C1 segment of cervical spinal cord (tissue), 14 donors: Measurements from ENCODE around the gene TCAIM.
A peak's percentile ranks its signal among the peaks of the same experiment; 100 is the strongest.
"Not testable (repeated sequence)": the region's sequence is repeated elsewhere in the genome, so short reads cannot be mapped to it uniquely, and the experiment has no call there.

ENCODE experiments used
- DNase-seq, 14 donors: peaks; one replicate each; lab custom pipeline; 2025; lab: John Stamatoyannopoulos, UW

Gene TCAIM

DNA sequence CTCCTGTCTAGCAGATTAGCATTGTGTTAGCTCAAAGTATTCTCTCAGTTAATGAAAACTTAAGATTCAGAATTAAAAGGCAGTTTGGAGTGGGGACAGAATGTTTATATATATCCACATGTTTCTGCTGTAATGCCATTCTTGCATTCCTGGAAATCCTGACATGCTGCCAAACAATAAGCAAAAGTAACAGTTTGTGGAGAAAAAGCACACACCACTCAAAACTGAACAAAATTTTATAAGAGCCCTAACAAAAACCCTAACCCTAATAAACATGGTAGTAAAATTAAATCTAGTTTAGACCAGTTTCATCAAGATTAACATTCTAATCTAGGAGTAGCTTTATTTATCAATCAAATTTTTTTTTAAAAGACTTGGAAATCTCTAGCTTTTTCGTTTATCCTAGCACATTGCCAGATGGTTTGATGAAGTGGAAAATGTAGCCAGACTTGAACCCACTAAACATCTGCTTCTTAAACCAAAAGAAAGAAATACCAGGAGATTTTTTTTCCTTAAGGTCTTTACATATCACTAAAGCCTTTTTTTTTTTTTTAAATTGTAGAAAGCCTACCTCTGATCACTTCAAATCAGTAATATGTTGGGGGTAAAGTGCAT is 3.7 kb downstream of the TCAIM start:
- no peak for DNase-seq

DNA sequence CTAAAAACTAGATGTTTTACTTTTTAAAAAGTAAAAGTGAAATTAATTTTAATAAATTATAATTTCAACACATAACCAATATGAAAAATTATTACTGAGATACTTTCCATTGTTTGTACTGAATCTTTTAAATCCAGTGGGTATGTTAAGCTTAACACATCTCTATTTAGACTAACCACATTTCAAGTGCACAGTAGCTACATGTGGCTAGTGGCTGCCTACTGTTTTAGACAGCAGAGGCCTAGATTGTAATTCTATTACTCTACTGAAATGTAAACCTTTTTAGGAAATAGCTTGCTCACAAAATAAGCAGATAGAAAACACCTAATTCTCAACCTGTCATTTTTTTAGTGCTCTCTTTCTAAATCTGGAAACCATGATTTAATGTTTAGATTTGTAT is 4.9 kb downstream of the TCAIM start:
- no peak for DNase-seq

DNA sequence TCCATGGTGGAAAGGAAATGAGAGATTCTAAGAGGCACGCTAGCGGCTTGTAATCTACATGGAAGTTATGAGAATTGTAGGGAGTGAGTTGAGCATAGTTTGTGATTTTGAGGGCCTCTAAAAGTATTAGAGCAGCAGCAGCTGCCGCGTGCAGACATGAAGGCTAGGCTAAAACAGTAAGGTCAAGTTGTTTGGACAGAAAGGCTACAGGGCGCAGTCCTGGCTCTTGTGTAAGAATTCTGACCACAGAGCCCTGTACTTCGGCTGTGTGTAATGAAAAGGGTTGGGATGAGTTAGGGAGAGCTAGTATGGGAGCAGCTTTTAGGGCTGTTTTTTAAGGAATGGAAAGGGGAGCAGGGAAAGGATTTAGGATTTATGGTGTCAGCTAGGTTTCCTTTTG is 8.0 kb downstream of the TCAIM start:
- not testable (repeated sequence) for DNase-seq

- DNase-seq: no peak
Measured at GRCh38 chr3:44348993-44349392, 10.4 kb downstream of the TCAIM start.

- DNase-seq: no peak
Measured at GRCh38 chr3:44353355-44353924, 14.9 kb downstream of the TCAIM start.

DNA sequence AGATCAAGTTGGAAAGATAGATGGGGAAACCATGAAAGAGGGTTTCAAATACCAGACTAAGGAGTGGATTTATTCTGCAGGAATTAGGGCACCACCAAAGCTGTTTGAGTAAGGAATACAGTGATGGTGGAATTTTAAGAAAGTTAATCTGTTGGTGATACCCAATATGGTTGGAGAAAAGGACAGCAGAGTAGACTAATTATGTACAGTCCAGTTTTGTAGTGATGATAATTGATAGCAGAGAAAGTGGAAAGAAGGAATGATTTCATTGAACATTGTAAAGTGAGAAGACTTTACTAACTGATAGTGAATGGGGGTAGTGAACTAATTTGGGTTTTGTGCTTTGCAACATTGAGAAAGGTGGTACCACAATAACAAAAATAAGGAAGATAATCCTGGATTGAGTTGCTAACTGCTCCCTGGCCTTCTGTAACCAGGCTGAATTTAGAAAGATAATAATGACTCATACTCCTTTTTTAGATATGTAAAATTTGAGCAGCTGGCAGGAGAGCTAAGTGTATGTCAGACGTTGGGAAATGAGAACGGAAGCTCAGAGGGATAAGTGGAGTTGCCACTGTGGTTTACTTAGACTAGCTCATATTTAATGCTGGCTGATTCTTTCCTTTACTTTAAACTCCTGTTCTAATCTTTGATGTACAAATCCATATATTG is 16.9 kb downstream of the TCAIM start:
- peak in 1 of 14 donors; percentile 28 for DNase-seq

DNA sequence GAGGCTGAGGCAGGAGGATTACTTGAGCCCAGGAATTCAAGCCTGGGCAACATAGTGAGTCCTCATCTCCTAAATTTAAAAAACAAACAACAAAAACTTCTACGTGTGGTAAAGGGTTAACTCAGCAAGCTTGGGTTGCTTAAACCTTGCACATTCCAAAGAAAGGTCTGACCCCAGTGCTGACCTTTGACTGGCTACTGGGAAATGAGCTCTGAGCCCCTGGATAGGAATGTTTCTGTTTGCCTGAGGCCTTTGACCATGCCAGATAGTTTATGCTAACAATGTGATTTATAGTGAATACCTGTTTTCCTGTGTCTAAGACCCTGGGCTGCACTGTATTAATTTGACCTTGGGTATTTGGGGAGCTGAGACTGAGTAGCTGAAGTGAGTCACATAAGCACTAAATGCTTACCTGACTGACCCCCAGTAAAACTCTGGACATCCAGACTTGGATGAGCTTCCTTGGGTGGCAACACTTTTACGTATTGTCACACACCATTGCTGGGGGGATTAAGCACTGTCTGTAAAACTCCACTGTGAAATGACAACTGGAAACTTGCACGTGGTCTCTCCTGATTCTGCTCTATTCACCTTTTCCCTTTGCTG is 20.7 kb downstream of the TCAIM start:
- DNase-seq: no peak

DNA sequence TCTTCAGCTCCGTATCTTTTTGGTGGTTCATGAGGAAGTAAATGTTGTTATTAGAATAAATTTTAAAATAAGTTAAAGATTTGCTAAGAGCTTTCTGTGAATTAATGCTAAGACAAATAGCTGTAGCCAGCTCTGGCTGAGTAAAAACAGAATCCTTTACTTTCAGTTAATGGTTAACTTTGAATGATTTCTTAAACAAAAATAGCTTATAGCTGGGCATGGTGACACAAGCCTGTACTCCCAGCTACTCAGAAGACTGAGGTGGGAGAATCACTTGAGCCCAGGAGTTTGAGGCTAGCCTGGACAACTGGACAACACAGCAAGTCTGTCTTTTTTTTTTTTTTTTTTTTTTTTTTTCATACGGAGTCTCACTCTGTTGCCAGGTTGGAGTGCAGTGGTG is 25.0 kb downstream of the TCAIM start:
- no peak for DNase-seq

- DNase-seq: no peak
Measured at GRCh38 chr3:44365952-44366351, 27.4 kb downstream of the TCAIM start.

GRCh38 chr3:44375450-44375849 is 36.9 kb downstream of the TCAIM start:
- no peak for DNase-seq

GRCh38 chr3:44387404-44387803 is 48.8 kb downstream of the TCAIM start:
- DNase-seq: no peak

DNA sequence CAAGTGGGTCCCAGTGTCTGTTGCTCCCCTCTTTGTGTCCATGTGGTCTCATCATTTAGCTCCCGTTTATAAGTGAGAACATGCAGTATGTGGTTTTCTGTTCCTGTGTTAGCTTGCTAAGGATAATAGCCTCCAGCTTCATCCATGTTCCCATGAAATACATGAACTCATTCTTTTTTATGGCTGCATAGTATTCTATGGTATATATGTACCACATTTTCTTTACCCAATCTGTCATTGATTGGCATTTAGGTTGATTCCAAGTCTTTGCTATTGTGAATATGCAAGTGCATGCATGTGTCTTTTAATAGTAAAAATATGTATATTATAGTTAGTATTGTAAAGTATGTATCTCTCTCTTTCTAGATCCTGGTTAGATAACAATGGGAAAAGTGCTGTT is 53.9 kb downstream of the TCAIM start:
- no peak for DNase-seq

- no peak for DNase-seq
Measured at GRCh38 chr3:44395714-44396113, 57.1 kb downstream of the TCAIM start.

GRCh38 chr3:44396200-44397171 is 57.9 kb downstream of the TCAIM start:
- no peak for DNase-seq

GRCh38 chr3:44398271-44398670 is 59.7 kb downstream of the TCAIM start:
- DNase-seq: not testable (repeated sequence)

DNA sequence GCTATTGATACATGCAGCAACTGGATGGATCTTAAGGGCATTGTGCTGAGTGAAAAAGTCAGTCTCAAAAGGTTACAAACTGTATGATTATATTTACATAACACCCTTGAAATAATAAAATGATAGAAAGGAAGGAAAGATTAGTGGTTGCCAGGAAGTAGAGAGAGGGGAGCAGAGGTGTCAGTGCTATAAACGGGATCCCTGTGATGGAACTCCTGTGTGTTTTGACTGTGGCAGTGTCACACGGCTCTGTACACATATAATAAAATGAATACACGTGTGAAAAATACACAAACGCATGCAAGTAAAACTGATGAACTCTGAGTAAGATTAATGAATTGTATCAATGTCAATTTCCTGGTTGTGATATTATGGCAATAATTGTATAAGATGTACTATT is 60.3 kb downstream of the TCAIM start:
- DNase-seq: no peak

GRCh38 chr3:44400771-44401170 is 62.2 kb downstream of the TCAIM start:
- no peak for DNase-seq

DNA sequence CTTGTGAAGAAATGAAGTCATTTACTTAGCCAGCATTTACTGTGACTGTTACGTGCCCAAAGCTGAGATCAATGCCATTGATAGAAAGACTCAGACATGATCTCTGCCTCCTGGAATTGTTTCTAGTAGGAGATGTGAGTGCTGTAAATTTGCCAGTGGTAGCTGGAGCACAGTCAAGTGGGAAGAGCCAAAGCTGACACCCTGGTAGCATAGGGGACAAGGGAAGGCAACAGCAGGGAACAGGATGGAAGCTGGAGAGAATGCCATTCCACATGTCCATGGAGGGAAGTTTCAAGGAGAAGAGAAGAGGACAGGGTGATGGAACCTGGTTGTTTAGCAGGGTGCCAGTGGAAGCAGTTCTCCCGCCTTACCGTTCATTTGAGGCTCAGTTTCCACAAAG is 64.0 kb downstream of the TCAIM start:
- no peak for DNase-seq

DNA sequence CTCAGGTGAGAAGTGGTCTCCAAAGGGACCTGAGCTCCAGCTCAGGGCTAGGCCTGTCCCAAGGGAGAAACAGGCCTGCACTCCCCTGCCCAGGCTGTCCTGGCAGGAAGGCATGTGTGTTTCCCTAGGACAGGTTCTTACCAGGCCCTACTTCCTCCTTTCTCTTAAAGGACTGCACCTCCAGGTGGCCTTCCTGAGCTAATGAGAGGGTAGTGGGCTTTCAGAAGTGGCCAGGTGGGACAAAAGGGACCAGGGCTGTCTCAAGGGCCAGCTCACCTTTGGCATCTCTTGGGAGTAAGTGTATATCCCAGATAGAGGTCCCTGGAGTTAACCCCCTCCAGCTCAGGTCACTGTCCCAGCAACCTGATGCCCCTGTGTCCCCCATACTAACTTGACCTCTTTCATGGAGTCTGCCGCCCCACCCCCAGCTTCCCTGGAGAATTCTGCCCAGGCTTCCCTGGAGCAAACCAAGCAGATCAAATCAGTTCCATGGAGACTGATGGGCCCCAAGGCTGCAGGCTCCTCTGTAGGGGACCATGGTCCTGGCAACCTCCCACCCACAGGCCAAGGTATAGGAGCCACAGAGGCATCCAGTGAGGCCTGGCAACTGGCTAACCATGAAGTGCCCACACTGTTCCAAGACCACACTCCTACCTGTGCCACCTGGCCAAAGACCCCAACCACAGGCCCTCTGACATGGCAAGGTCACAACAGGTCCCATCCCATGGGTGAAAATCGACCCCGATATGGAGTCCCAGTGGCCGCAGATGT is 71.3 kb downstream of the TCAIM start:
- DNase-seq: no peak

GRCh38 chr3:44411031-44411645 is 72.6 kb downstream of the TCAIM start:
- no peak for DNase-seq
